Gastrocnemius medialis (tissue), 4 donors: ENCODE measurements around the gene SLC25A48. TPM values are rescaled to one million over a fixed set of nuclear protein-coding genes. Genes with fewer than 3 reads are reported as not detected.

Experiments
- ATAC-seq, 2 donors: fragments of 150-250 bp; one replicate each; pipeline ENCODE4 v1.9.1; 2016
- DNase-seq, 2 donors: peaks; one replicate each; pipeline ENCODE4 v3.0.0-alpha.2; 2019
- H3K27ac ChIP-seq, 4 donors: fragments of 200-600 bp; sonication (generic); 1 replicate in 1 of 4; 2 replicates in 3 of 4; pipeline ENCODE4 v1.5.1; 2016 to 2018; ENCODE audit warnings: mild to moderate bottlenecking in 2 of 4, moderate library complexity in 1 of 4
- H3K27me3 ChIP-seq, 3 donors: fragments of 200-600 bp; sonication (generic) in 2 of 3; 1 replicate in 1 of 3; 2 replicates in 2 of 3; pipeline versions ENCODE4 v1.5.1 to v1.6.0; 2016 to 2019; ENCODE audit warnings: mild to moderate bottlenecking in 1 of 3, moderate library complexity in 1 of 3
- H3K36me3 ChIP-seq, 2 donors: fragments of 200-600 bp; sonication (generic) in 1 of 2; one replicate each; pipeline ENCODE4 v1.5.1; 2017 to 2018
- H3K4me1 ChIP-seq, 2 donors: fragments of 200-600 bp; sonication (generic) in 1 of 2; one replicate each; pipeline ENCODE4 v1.5.1; 2016 to 2017; ENCODE audit warnings: mild to moderate bottlenecking in 2 of 2
- H3K4me3 ChIP-seq, 4 donors: fragments of 200-600 bp; sonication (generic) in 3 of 4; 1 replicate in 1 of 4; 2 replicates in 3 of 4; pipeline ENCODE4 v1.5.1; 2016 to 2019; ENCODE audit warnings: mild to moderate bottlenecking in 2 of 4
- H3K9me3 ChIP-seq, 3 donors: fragments of 200-600 bp; sonication (generic) in 2 of 3; 1 replicate in 1 of 3; 2 replicates in 2 of 3; pipeline ENCODE4 v1.5.1; 2016 to 2019
- CTCF ChIP-seq, 5 experiments: fragments of 450-650 bp in 3 of 5; fragments of 200-600 bp in 2 of 5; sonication (generic) in 2 of 5; IDR thresholded peaks in 4 of 5; conservative IDR thresholded peaks in 1 of 5; 1 replicate in 4 of 5; 2 replicates in 1 of 5; pipeline ENCODE4 v1.5.1; 2016 to 2019; ENCODE audit warnings: antibody characterized with exemption in 5 of 5, mild to moderate bottlenecking in 3 of 5, moderate library complexity in 3 of 5
- POLR2A ChIP-seq, 2 donors: fragments of 450-650 bp; IDR thresholded peaks; one replicate each; pipeline ENCODE4 v1.6.1; 2017; ENCODE audit warnings: antibody characterized with exemption in 2 of 2, mild to moderate bottlenecking in 2 of 2, moderate library complexity in 2 of 2
- in situ Hi-C, 4 donors: fragments of 200-750 bp; cut with MboI; loops; one replicate each; pipeline versions ENCODE4 v1.15.0 to v1.8.0; 2017; ENCODE audit warnings: low sequenced_read_pairs in 4 of 4
- intact Hi-C: fragments of 100-400 bp; cut with DNase I; formaldehyde crosslinking; loops from one replicate; pipeline ENCODE4 v1.15.1; 2023; ENCODE audit warnings: low total_unique reads
- total RNA-seq, 4 donors: library from RNA; depleted of rRNA; stranded (reverse); fragments of >200 nt; gene quantifications; one replicate each; pipeline versions ENCODE4 v1.1.0 to v1.2.3, GENCODE V29; 2016

The SLC25A48 gene
- total RNA-seq, 4 donors from 2014 or later: 0.56 to 5.2 (median 2.4) TPM

GRCh38 chr5:135880278-135880677 is 45.8 kb downstream of the SLC25A48 start:
- TF ChIP-seq CTCF (IDR thresholded peaks at IDR 0.05 in 4 of 5, conservative IDR thresholded peaks at IDR 0.05 in 1 of 5) (no peak), POLR2A (IDR thresholded peaks at IDR 0.05) (no peak)
- no peaks in the 10 kb centered on the region for H3K36me3 ChIP-seq
- H3K4me1 ChIP-seq: peaks cover 9 to 22% of the 10 kb centered on the region in 2 donors
- DNase-seq (no peak), ATAC-seq (no peak)
- no peaks in the 10 kb centered on the region for H3K27me3 ChIP-seq
- no peak overlapping the region for H3K4me3 ChIP-seq
- no peak overlapping the region for H3K27ac ChIP-seq
- H3K9me3 ChIP-seq: no peaks in the 10 kb centered on the region
- in situ Hi-C loops (loop anchor here in 3 of 4 donors (10.0 kb wide), 2 partner anchors 205 to 335 kb away; no protein-coding TSS in a partner anchor), intact Hi-C loops (no loop called here)

GRCh38 chr5:135880801-135881200 is 46.3 kb downstream of the SLC25A48 start:
- H3K4me1 ChIP-seq: peaks cover 9 to 22% of the 10 kb centered on the region in 2 donors
- intact Hi-C loops (no loop called here), in situ Hi-C loops (loop anchor here in 3 of 4 donors (10.0 kb wide), 2 partner anchors 204 to 334 kb away; no protein-coding TSS in a partner anchor)
- no peaks in the 10 kb centered on the region for H3K36me3 ChIP-seq
- no peak for ATAC-seq
- H3K4me3 ChIP-seq: no peak overlapping the region
- no peaks in the 10 kb centered on the region for H3K9me3 ChIP-seq
- no peaks in the 10 kb centered on the region for H3K27me3 ChIP-seq
- no peak for DNase-seq
- no peak for TF ChIP-seq CTCF (IDR thresholded peaks at IDR 0.05 in 4 of 5, conservative IDR thresholded peaks at IDR 0.05 in 1 of 5)
- no peak for TF ChIP-seq POLR2A (IDR thresholded peaks at IDR 0.05)
- H3K27ac ChIP-seq: no peak overlapping the region

GRCh38 chr5:135881244-135881643 is 46.8 kb downstream of the SLC25A48 start:
- Histone ChIP-seq H3K27me3 (no peaks in the 10 kb centered on the region), H3K9me3 (no peaks in the 10 kb centered on the region), H3K4me3 (no peak overlapping the region), H3K27ac (no peak overlapping the region), H3K4me1 (peaks cover 9 to 22% of the 10 kb centered on the region in 2 donors), H3K36me3 (no peaks in the 10 kb centered on the region)
- DNase-seq: no peak
- intact Hi-C loops: no loop called here
- TF ChIP-seq POLR2A (IDR thresholded peaks at IDR 0.05) (no peak), CTCF (IDR thresholded peaks at IDR 0.05 in 4 of 5, conservative IDR thresholded peaks at IDR 0.05 in 1 of 5) (no peak)
- ATAC-seq: no peak
- in situ Hi-C loops: loop anchor here in 3 of 4 donors (10.0 kb wide), 2 partner anchors 204 to 334 kb away; no protein-coding TSS in a partner anchor

GRCh38 chr5:135881819-135882218 is 47.4 kb downstream of the SLC25A48 start:
- in situ Hi-C loops: loop anchor here in 3 of 4 donors (10.0 kb wide), 2 partner anchors 203 to 333 kb away; no protein-coding TSS in a partner anchor

More at GRCh38 chr5:135881819-135882218, 47.4 kb downstream of the SLC25A48 start:
- Histone ChIP-seq H3K4me3 (no peak overlapping the region), H3K36me3 (no peaks in the 10 kb centered on the region), H3K9me3 (no peaks in the 10 kb centered on the region), H3K27me3 (no peaks in the 10 kb centered on the region), H3K4me1 (peaks cover 9 to 22% of the 10 kb centered on the region in 2 donors), H3K27ac (no peak overlapping the region)
- ATAC-seq (no peak), DNase-seq (no peak)
- intact Hi-C loops: no loop called here
- no peak for TF ChIP-seq CTCF (IDR thresholded peaks at IDR 0.05 in 4 of 5, conservative IDR thresholded peaks at IDR 0.05 in 1 of 5)
- no peak for TF ChIP-seq POLR2A (IDR thresholded peaks at IDR 0.05)
